Measurements from ENCODE around the gene RDH12. TPM values are rescaled to one million over a fixed set of nuclear protein-coding genes. Genes with fewer than 3 reads are reported as not detected.

RDH12 gene
- total RNA-seq, 1 donor from 2014 or later, result 0.16 TPM

DNA sequence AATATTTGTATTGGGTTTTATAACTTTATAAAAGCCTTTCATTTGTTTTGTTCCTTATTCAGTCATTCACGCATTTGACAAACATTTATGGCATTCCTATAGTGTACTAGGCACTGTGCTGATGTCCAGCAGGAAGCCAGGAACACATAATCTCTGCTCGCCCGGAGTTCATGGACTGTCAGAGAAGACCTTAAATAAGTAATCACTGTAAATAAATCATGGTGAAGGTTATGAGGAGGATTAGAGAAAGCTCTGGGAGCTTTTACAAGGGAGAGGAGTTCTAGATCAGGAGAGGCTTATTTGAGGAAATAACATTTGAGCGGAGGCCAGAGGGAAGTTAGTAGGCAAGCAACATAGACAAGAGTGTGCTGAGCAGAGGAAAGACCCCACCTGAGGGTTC lies 4.7 kb upstream of the RDH12 start:
- H3K27ac ChIP-seq (ENCODE audit: low read depth, low read length), result no peak overlapping the region
- no peak overlapping the region for H3K4me2 ChIP-seq (ENCODE audit: low read length)
- H2AFZ ChIP-seq (ENCODE audit: low read depth, low read length), result no peak overlapping the region
- H3K9ac ChIP-seq (ENCODE audit: low read length), result no peak overlapping the region
- peaks cover 13% of the 10 kb centered on the region for H3K4me1 ChIP-seq (ENCODE audit: insufficient read depth, low read length)
- no peaks in the 10 kb centered on the region for H3K36me3 Mint-ChIP-seq (ENCODE audit: low read depth, unreplicated experiment)
- H3K27me3 Mint-ChIP-seq (ENCODE audit: low read depth, unreplicated experiment), result no peaks in the 10 kb centered on the region
- H4K20me1 ChIP-seq (ENCODE audit: insufficient read depth, low read length), result peaks cover 21% of the 10 kb centered on the region
- H3K4me3 ChIP-seq (ENCODE audit: insufficient read depth, low read depth, low read length), result no peak overlapping the region
- FAIRE-seq (no peak), DNase-seq (ENCODE audit: low read depth) (no peak)
- no peak overlapping the region for H3K27ac Mint-ChIP-seq (ENCODE audit: unreplicated experiment)
- H3K27me3 ChIP-seq (ENCODE audit: insufficient read depth, low read length), result no peaks in the 10 kb centered on the region
- H3K79me2 ChIP-seq (ENCODE audit: insufficient read depth, low read length), result peaks cover 33% of the 10 kb centered on the region
- TF ChIP-seq, protein P1, sequence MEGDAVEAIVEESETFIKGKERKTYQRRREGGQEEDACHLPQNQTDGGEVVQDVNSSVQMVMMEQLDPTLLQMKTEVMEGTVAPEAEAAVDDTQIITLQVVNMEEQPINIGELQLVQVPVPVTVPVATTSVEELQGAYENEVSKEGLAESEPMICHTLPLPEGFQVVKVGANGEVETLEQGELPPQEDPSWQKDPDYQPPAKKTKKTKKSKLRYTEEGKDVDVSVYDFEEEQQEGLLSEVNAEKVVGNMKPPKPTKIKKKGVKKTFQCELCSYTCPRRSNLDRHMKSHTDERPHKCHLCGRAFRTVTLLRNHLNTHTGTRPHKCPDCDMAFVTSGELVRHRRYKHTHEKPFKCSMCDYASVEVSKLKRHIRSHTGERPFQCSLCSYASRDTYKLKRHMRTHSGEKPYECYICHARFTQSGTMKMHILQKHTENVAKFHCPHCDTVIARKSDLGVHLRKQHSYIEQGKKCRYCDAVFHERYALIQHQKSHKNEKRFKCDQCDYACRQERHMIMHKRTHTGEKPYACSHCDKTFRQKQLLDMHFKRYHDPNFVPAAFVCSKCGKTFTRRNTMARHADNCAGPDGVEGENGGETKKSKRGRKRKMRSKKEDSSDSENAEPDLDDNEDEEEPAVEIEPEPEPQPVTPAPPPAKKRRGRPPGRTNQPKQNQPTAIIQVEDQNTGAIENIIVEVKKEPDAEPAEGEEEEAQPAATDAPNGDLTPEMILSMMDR (IDR thresholded peaks at IDR 0.05; ENCODE audit: insufficient read depth, low read depth, low read length), result no peak
- no peak for TF ChIP-seq EZH2 (IDR thresholded peaks at IDR 0.05; ENCODE audit: insufficient read depth, low read length)
- H3K9me3 Mint-ChIP-seq (ENCODE audit: unreplicated experiment), result no peaks in the 10 kb centered on the region
- peaks cover 17% of the 10 kb centered on the region for H3K4me1 Mint-ChIP-seq (ENCODE audit: low read depth, unreplicated experiment)
- H3K4me3 Mint-ChIP-seq (ENCODE audit: unreplicated experiment), result no peak overlapping the region
- peaks cover 5% of the 10 kb centered on the region for H3K36me3 ChIP-seq (ENCODE audit: insufficient read depth, low read length)
- H3K9me3 ChIP-seq (ENCODE audit: insufficient read depth, low read depth, low read length), result no peaks in the 10 kb centered on the region

DNA sequence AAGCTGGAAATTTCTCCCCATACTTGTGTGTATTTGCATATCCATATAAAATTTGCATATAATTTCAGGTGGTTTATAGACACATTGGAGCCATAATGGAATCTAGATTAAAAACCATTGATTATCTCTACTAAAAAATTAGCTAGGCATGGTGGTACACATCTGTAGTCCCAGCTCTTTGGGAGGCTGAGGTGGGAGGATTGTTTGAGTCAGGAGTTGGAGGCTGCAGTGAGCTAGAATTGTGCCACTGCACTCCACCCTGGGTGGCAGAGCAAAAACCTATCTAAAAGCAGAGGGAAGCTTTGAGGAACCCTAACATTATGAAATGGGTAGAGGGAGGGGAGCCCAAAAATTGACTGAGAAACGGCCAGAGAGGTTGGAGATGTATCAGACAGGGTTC lies 3.5 kb upstream of the RDH12 start:
- H3K79me2 ChIP-seq (ENCODE audit: insufficient read depth, low read length), result peaks cover 22% of the 10 kb centered on the region
- Mint-ChIP-seq H3K36me3 (ENCODE audit: low read depth, unreplicated experiment) (no peaks in the 10 kb centered on the region), H3K4me3 (ENCODE audit: unreplicated experiment) (no peak overlapping the region), H3K4me1 (ENCODE audit: low read depth, unreplicated experiment) (peaks cover 10% of the 10 kb centered on the region), H3K9me3 (ENCODE audit: unreplicated experiment) (no peaks in the 10 kb centered on the region), H3K27ac (ENCODE audit: unreplicated experiment) (no peak overlapping the region), H3K27me3 (ENCODE audit: low read depth, unreplicated experiment) (no peaks in the 10 kb centered on the region)
- H3K4me1 ChIP-seq (ENCODE audit: insufficient read depth, low read length), result peaks cover 8% of the 10 kb centered on the region
- no peak overlapping the region for H2AFZ ChIP-seq (ENCODE audit: low read depth, low read length)
- DNase-seq (ENCODE audit: low read depth) (no peak), FAIRE-seq (no peak)
- no peak overlapping the region for H3K27ac ChIP-seq (ENCODE audit: low read depth, low read length)
- peaks cover 10% of the 10 kb centered on the region for H4K20me1 ChIP-seq (ENCODE audit: insufficient read depth, low read length)
- H3K4me3 ChIP-seq (ENCODE audit: insufficient read depth, low read depth, low read length), result no peak overlapping the region
- H3K27me3 ChIP-seq (ENCODE audit: insufficient read depth, low read length), result no peaks in the 10 kb centered on the region
- H3K4me2 ChIP-seq (ENCODE audit: low read length), result no peak overlapping the region
- TF ChIP-seq EZH2 (IDR thresholded peaks at IDR 0.05; ENCODE audit: insufficient read depth, low read length), result no peak
- TF ChIP-seq, protein P1 (IDR thresholded peaks at IDR 0.05; ENCODE audit: insufficient read depth, low read depth, low read length), result no peak
- H3K9ac ChIP-seq (ENCODE audit: low read length), result no peak overlapping the region
- no peaks in the 10 kb centered on the region for H3K9me3 ChIP-seq (ENCODE audit: insufficient read depth, low read depth, low read length)
- no peaks in the 10 kb centered on the region for H3K36me3 ChIP-seq (ENCODE audit: insufficient read depth, low read length)

DNA sequence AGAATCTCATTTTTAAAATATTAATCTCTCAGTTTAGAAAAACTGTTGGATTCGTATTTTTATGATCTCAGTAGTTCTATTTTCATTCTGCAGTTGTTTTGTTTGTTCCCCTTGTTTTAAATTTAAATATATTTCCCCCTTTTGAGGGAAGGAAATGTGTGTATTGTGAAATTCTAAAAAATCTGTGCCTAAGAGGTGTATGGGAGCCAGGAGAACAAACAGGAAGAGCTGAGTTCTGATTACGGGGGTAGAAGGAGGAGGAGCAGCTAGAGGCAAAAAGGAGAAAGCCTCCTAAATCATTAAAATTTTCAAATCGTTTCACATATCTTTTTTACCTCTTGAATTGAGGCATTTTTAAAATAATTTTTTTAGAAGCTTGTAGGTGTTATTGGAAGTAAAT lies 2.3 kb downstream of the RDH12 start:
- Histone ChIP-seq H3K4me1 (ENCODE audit: insufficient read depth, low read length) (no peaks in the 10 kb centered on the region), H3K4me3 (ENCODE audit: insufficient read depth, low read depth, low read length) (no peak overlapping the region), H4K20me1 (ENCODE audit: insufficient read depth, low read length) (no peaks in the 10 kb centered on the region), H3K9me3 (ENCODE audit: insufficient read depth, low read depth, low read length) (no peaks in the 10 kb centered on the region), H3K27me3 (ENCODE audit: insufficient read depth, low read length) (no peaks in the 10 kb centered on the region), H3K9ac (ENCODE audit: low read length) (no peak overlapping the region), H2AFZ (ENCODE audit: low read depth, low read length) (no peak overlapping the region), H3K36me3 (ENCODE audit: insufficient read depth, low read length) (no peaks in the 10 kb centered on the region), H3K79me2 (ENCODE audit: insufficient read depth, low read length) (no peaks in the 10 kb centered on the region), H3K27ac (ENCODE audit: low read depth, low read length) (no peak overlapping the region), H3K4me2 (ENCODE audit: low read length) (no peak overlapping the region)
- Mint-ChIP-seq H3K27me3 (ENCODE audit: low read depth, unreplicated experiment) (no peaks in the 10 kb centered on the region), H3K9me3 (ENCODE audit: unreplicated experiment) (peaks cover 2% of the 10 kb centered on the region), H3K4me1 (ENCODE audit: low read depth, unreplicated experiment) (peaks cover 1% of the 10 kb centered on the region), H3K4me3 (ENCODE audit: unreplicated experiment) (no peak overlapping the region), H3K27ac (ENCODE audit: unreplicated experiment) (no peak overlapping the region), H3K36me3 (ENCODE audit: low read depth, unreplicated experiment) (no peaks in the 10 kb centered on the region)
- DNase-seq (ENCODE audit: low read depth) (no peak), FAIRE-seq (no peak)
- TF ChIP-seq EZH2 (IDR thresholded peaks at IDR 0.05; ENCODE audit: insufficient read depth, low read length), result no peak
- TF ChIP-seq, protein P1 (IDR thresholded peaks at IDR 0.05; ENCODE audit: insufficient read depth, low read depth, low read length), result no peak
